HepG2 (cell line): Measurements from ENCODE around the gene GREM2.

Experiments
- CHD2 ChIP-seq: IDR thresholded peaks from 2 replicates; pipeline ENCODE4 v1.6.1; 2011; ENCODE audit warnings: low read depth, low read length, improper control_type of control experiment
- EHMT2 ChIP-seq: fragments of 200-600 bp; sonication (generic); IDR thresholded peaks from 2 replicates; pipeline ENCODE4 v1.7.0; 2017; ENCODE audit warnings: antibody characterized with exemption, low read depth, low read length, borderline replicate concordance
- FOSL2 ChIP-seq: sonication (generic); formaldehyde crosslinking; IDR thresholded peaks from 2 replicates; pipeline ENCODE4 v1.4.0; 2020; ENCODE audit warnings: missing genetic modification reagents
- JDP2 ChIP-seq: sonication (generic); formaldehyde crosslinking; IDR thresholded peaks from 2 replicates; pipeline ENCODE4 v1.8.1; 2022; ENCODE audit warnings: missing genetic modification reagents, borderline replicate concordance
- KAT8 ChIP-seq: IDR thresholded peaks from 2 replicates; pipeline ENCODE4 v1.6.1; 2016; ENCODE audit warnings: missing genetic modification reagents, missing compliant biosample characterization
- MAFK ChIP-seq, 2 experiments: IDR thresholded peaks in 1 of 2; conservative IDR thresholded peaks in 1 of 2; 2 replicates each; pipeline ENCODE4 v1.6.1; 2011; ENCODE audit warnings: improper control_type of control experiment in 2 of 2, low read length in 2 of 2
- PAX8 ChIP-seq: sonication (generic); formaldehyde crosslinking; IDR thresholded peaks from 2 replicates; pipeline ENCODE4 v1.8.0; 2022; ENCODE audit warnings: mild to moderate bottlenecking, missing genetic modification reagents, borderline replicate concordance
- RAD21 ChIP-seq: fragments of 450-650 bp; formaldehyde crosslinking; IDR thresholded peaks from 2 replicates; pipeline ENCODE4 v1.5.0; 2020; ENCODE audit warnings: mild to moderate bottlenecking
- ZNF549 ChIP-seq: sonication (generic); formaldehyde crosslinking; IDR thresholded peaks from 2 replicates; pipeline ENCODE4 v1.5.0; 2020; ENCODE audit warnings: missing genetic modification reagents
- ZNF614 ChIP-seq: IDR thresholded peaks from 2 replicates; pipeline ENCODE4 v1.6.1; 2018; ENCODE audit warnings: missing biosample characterization, missing genetic modification reagents, inconsistent platforms, borderline replicate concordance
- TF ChIP-seq, protein P1 (sequence below): sonication (generic); formaldehyde crosslinking; conservative IDR thresholded peaks from 2 replicates; pipeline ENCODE4 v1.4.0; 2020; ENCODE audit warnings: missing genetic modification reagents
- TF ChIP-seq, protein P2 (sequence below): sonication (generic); formaldehyde crosslinking; IDR thresholded peaks from 2 replicates; pipeline ENCODE4 v1.4.0; 2020; ENCODE audit warnings: missing genetic modification reagents, low read depth, mild to moderate bottlenecking, borderline replicate concordance
- TF ChIP-seq, protein P3 (sequence below): sonication (generic); formaldehyde crosslinking; IDR thresholded peaks from 2 replicates; pipeline ENCODE4 v1.9.0; 2021; ENCODE audit warnings: missing genetic modification reagents, borderline replicate concordance
- TF ChIP-seq, protein P4 (sequence below): sonication (generic); formaldehyde crosslinking; IDR thresholded peaks from 2 replicates; pipeline ENCODE4 v1.5.0; 2020; ENCODE audit warnings: mild to moderate bottlenecking, missing genetic modification reagents, moderate library complexity

DNA sequence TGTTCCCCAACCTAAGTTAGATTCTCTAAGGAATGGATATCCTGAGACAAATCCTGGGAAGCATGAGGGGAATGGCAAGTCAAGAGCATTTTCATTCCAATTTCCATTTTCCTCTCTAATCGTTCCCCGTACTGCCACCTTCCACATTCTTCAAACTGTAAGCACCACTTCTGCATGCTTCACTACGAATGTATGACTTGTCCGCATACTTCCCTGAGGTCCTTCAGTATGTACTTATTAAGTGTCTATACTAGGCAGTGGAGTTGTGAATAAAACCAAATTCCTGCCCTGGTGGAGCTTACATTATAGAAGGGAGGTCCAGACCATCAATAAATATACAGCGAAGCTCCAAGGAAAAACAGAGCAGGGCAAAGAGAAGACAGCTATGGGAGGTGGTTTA is 154.8 kb downstream of the GREM2 start:
- TF ChIP-seq CHD2 (no peak), JDP2 (CRISPR knock-in tag) (no peak), RAD21 (CRISPR knock-in tag) (no peak), KAT8 (CRISPR knock-in tag) (no peak), PAX8 (CRISPR knock-in tag) (no peak), EHMT2 (no peak), ZNF549 (no peak), ZNF614 (CRISPR knock-in tag) (no peak), MAFK (conservative IDR thresholded peaks at IDR 0.05 in 1 of 2, IDR thresholded peaks at IDR 0.05 in 1 of 2; ENCODE audit: low read length in 2 of 2) (no peak), FOSL2 (CRISPR knock-in tag) (no peak)
- TF ChIP-seq, protein P1, sequence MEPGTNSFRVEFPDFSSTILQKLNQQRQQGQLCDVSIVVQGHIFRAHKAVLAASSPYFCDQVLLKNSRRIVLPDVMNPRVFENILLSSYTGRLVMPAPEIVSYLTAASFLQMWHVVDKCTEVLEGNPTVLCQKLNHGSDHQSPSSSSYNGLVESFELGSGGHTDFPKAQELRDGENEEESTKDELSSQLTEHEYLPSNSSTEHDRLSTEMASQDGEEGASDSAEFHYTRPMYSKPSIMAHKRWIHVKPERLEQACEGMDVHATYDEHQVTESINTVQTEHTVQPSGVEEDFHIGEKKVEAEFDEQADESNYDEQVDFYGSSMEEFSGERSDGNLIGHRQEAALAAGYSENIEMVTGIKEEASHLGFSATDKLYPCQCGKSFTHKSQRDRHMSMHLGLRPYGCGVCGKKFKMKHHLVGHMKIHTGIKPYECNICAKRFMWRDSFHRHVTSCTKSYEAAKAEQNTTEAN, result no peak
- TF ChIP-seq, protein P2, sequence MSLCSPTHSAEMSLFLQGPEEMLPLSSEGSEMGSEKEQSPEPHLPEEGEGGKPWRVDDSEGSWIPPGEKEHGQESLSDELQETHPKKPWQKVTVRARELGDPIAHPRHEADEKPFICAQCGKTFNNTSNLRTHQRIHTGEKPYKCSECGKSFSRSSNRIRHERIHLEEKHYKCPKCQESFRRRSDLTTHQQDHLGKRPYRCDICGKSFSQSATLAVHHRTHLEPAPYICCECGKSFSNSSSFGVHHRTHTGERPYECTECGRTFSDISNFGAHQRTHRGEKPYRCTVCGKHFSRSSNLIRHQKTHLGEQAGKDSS (CRISPR knock-in tag), result no peak
- TF ChIP-seq, protein P3, sequence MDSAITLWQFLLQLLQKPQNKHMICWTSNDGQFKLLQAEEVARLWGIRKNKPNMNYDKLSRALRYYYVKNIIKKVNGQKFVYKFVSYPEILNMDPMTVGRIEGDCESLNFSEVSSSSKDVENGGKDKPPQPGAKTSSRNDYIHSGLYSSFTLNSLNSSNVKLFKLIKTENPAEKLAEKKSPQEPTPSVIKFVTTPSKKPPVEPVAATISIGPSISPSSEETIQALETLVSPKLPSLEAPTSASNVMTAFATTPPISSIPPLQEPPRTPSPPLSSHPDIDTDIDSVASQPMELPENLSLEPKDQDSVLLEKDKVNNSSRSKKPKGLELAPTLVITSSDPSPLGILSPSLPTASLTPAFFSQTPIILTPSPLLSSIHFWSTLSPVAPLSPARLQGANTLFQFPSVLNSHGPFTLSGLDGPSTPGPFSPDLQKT (CRISPR knock-in tag), result no peak
- TF ChIP-seq, protein P4, sequence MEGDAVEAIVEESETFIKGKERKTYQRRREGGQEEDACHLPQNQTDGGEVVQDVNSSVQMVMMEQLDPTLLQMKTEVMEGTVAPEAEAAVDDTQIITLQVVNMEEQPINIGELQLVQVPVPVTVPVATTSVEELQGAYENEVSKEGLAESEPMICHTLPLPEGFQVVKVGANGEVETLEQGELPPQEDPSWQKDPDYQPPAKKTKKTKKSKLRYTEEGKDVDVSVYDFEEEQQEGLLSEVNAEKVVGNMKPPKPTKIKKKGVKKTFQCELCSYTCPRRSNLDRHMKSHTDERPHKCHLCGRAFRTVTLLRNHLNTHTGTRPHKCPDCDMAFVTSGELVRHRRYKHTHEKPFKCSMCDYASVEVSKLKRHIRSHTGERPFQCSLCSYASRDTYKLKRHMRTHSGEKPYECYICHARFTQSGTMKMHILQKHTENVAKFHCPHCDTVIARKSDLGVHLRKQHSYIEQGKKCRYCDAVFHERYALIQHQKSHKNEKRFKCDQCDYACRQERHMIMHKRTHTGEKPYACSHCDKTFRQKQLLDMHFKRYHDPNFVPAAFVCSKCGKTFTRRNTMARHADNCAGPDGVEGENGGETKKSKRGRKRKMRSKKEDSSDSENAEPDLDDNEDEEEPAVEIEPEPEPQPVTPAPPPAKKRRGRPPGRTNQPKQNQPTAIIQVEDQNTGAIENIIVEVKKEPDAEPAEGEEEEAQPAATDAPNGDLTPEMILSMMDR, result no peak
